ENCODE data around the gene MGMT.

Gene MGMT

GRCh38 chr10:129659508-129660268 is 192.6 kb downstream of the MGMT start:
- DNase-seq: peak; percentile 33

GRCh38 chr10:129660569-129660968 is 193.5 kb downstream of the MGMT start:
- no peak for DNase-seq

GRCh38 chr10:129662426-129662825 is 195.4 kb downstream of the MGMT start:
- DNase-seq: no peak

GRCh38 chr10:129670124-129670523 is 203.1 kb downstream of the MGMT start:
- DNase-seq: no peak

- no peak for DNase-seq
These were observed 206.3 kb downstream of the MGMT start for GRCh38 chr10:129673292-129673691.

- no peak for DNase-seq
These were observed 208.2 kb downstream of the MGMT start for GRCh38 chr10:129675027-129675769.

GRCh38 chr10:129676014-129676413 is 209.0 kb downstream of the MGMT start:
- DNase-seq: no peak

GRCh38 chr10:129677377-129677927 is 210.4 kb downstream of the MGMT start:
- no peak for DNase-seq

GRCh38 chr10:129678186-129678585 is 211.1 kb downstream of the MGMT start:
- DNase-seq: no peak

- DNase-seq: no peak
These were observed 212.2 kb downstream of the MGMT start for GRCh38 chr10:129679207-129679606.

GRCh38 chr10:129680661-129681344 is 213.8 kb downstream of the MGMT start:
- DNase-seq: no peak

- DNase-seq: no peak
These were observed 214.8 kb downstream of the MGMT start for GRCh38 chr10:129681856-129682255.

GRCh38 chr10:129683519-129683918 is 216.5 kb downstream of the MGMT start:
- DNase-seq: no peak

GRCh38 chr10:129683920-129684319 is 216.9 kb downstream of the MGMT start:
- no peak for DNase-seq

- DNase-seq: no peak
These were observed 218.2 kb downstream of the MGMT start for GRCh38 chr10:129685271-129685670.

- DNase-seq: no peak
These were observed 222.6 kb downstream of the MGMT start for GRCh38 chr10:129689671-129690071.

GRCh38 chr10:129690248-129691070 is 223.4 kb downstream of the MGMT start:
- DNase-seq: no peak

GRCh38 chr10:129692695-129693094 is 225.7 kb downstream of the MGMT start:
- DNase-seq: no peak

GRCh38 chr10:129693382-129693781 is 226.3 kb downstream of the MGMT start:
- DNase-seq: no peak

GRCh38 chr10:129694184-129694583 is 227.1 kb downstream of the MGMT start:
- DNase-seq: no peak

- DNase-seq: no peak
These were observed 227.7 kb downstream of the MGMT start for GRCh38 chr10:129694691-129695243.

- DNase-seq: peak; percentile 62
These were observed 228.6 kb downstream of the MGMT start for GRCh38 chr10:129695671-129696070.
